ENCODE measurements around the gene TSPAN16. TPM values are rescaled to one million over a fixed set of nuclear protein-coding genes. Genes with fewer than 3 reads are reported as not detected.
"Not testable (repeated sequence)": the region's sequence is repeated elsewhere in the genome, so short reads cannot be mapped to it uniquely, and the experiment has no call there.

The TSPAN16 gene
- total and polyA plus RNA-seq, 2 experiments from 2014 or later: not detected

- no peaks in the 10 kb centered on the region for H3K9me2 ChIP-seq (ENCODE audit: insufficient read depth)
- H3K79me2 ChIP-seq (replicated peaks; ENCODE audit: insufficient read depth): no peaks in the 10 kb centered on the region
- H4K20me1 ChIP-seq (replicated peaks; ENCODE audit: insufficient read depth): no peaks in the 10 kb centered on the region; the same call in 1 of the 2 replicates
- Mint-ChIP-seq H3K27me3 (ENCODE audit: insufficient read depth, low read depth, poor library complexity) (peaks cover 2% of the 10 kb centered on the region), H3K36me3 (ENCODE audit: low read depth) (peaks cover 28% of the 10 kb centered on the region), H3K4me3 (no peak overlapping the region), H3K9me3 (no peaks in the 10 kb centered on the region), H3K4me1 (no peaks in the 10 kb centered on the region), H3K27ac (no peak overlapping the region)
- H3K4me1 ChIP-seq (ENCODE audit: insufficient read depth): no peaks in the 10 kb centered on the region
- no peak overlapping the region for H2AFZ ChIP-seq
- H3K27me3 ChIP-seq (ENCODE audit: insufficient read depth): no peaks in the 10 kb centered on the region
- no peak for TF ChIP-seq NANOG (IDR thresholded peaks at IDR 0.05; ENCODE audit: borderline replicate concordance)
- no peak for TF ChIP-seq JUNB (IDR thresholded peaks at IDR 0.05; ENCODE audit: unreplicated experiment)
- H3K36me3 ChIP-seq (ENCODE audit: insufficient read depth): no peaks in the 10 kb centered on the region
- H3K27ac ChIP-seq (ENCODE audit: low read depth): no peak overlapping the region
- no peak for ATAC-seq
- H3K4me3 ChIP-seq: no peak overlapping the region
- H3F3A ChIP-seq (replicated peaks; ENCODE audit: low read depth): no peaks in the 10 kb centered on the region; the same call in 1 of the 2 replicates
- no peak overlapping the region for H3K4me2 ChIP-seq
- DNase-seq (ENCODE audit: low spot score): no peak
Observed at GRCh38 chr19:11332822-11333221, 36.9 kb downstream of the TSPAN16 start.

GRCh38 chr19:11333838-11334237 is 37.9 kb downstream of the TSPAN16 start:
- ATAC-seq; H3K27me3 Mint-ChIP-seq (ENCODE audit: insufficient read depth, low read depth, poor library complexity): not testable (repeated sequence)

GRCh38 chr19:11335449-11336146 is 39.6 kb downstream of the TSPAN16 start:
- Histone ChIP-seq H3K4me3 (no peak overlapping the region), H3K79me2 (replicated peaks; ENCODE audit: insufficient read depth) (no peaks in the 10 kb centered on the region), H4K20me1 (replicated peaks; ENCODE audit: insufficient read depth) (no peaks in the 10 kb centered on the region; the same call in 1 of the 2 replicates), H3K4me2 (no peak overlapping the region), H3K27me3 (ENCODE audit: insufficient read depth) (no peaks in the 10 kb centered on the region), H2AFZ (no peak overlapping the region), H3K36me3 (ENCODE audit: insufficient read depth) (no peaks in the 10 kb centered on the region), H3F3A (replicated peaks; ENCODE audit: low read depth) (0 out of 2 replicates have a peak, but pooled peaks cover 3% of the 10 kb centered on the region), H3K9me2 (ENCODE audit: insufficient read depth) (no peaks in the 10 kb centered on the region), H3K27ac (ENCODE audit: low read depth) (no peak overlapping the region), H3K4me1 (ENCODE audit: insufficient read depth) (peaks cover 3% of the 10 kb centered on the region; the same call in 1 of the 2 replicates)
- Mint-ChIP-seq H3K36me3 (ENCODE audit: low read depth) (peaks cover 31% of the 10 kb centered on the region), H3K27ac (no peak overlapping the region), H3K9me3 (no peaks in the 10 kb centered on the region), H3K4me1 (peaks cover 3% of the 10 kb centered on the region; the same call in 2 of the 3 replicates), H3K27me3 (ENCODE audit: insufficient read depth, low read depth, poor library complexity) (peaks cover 11% of the 10 kb centered on the region), H3K4me3 (no peak overlapping the region; the same call in 2 of the 3 replicates)
- DNase-seq (ENCODE audit: low spot score): no peak
- no peak for ATAC-seq
- TF ChIP-seq EZH2phosphoT487 (IDR thresholded peaks at IDR 0.05; ENCODE audit: unreplicated experiment) (no peak), ETS1 (IDR thresholded peaks at IDR 0.05) (no peak), NANOG (IDR thresholded peaks at IDR 0.05; ENCODE audit: borderline replicate concordance) (no peak)
- TF ChIP-seq, protein P1, sequence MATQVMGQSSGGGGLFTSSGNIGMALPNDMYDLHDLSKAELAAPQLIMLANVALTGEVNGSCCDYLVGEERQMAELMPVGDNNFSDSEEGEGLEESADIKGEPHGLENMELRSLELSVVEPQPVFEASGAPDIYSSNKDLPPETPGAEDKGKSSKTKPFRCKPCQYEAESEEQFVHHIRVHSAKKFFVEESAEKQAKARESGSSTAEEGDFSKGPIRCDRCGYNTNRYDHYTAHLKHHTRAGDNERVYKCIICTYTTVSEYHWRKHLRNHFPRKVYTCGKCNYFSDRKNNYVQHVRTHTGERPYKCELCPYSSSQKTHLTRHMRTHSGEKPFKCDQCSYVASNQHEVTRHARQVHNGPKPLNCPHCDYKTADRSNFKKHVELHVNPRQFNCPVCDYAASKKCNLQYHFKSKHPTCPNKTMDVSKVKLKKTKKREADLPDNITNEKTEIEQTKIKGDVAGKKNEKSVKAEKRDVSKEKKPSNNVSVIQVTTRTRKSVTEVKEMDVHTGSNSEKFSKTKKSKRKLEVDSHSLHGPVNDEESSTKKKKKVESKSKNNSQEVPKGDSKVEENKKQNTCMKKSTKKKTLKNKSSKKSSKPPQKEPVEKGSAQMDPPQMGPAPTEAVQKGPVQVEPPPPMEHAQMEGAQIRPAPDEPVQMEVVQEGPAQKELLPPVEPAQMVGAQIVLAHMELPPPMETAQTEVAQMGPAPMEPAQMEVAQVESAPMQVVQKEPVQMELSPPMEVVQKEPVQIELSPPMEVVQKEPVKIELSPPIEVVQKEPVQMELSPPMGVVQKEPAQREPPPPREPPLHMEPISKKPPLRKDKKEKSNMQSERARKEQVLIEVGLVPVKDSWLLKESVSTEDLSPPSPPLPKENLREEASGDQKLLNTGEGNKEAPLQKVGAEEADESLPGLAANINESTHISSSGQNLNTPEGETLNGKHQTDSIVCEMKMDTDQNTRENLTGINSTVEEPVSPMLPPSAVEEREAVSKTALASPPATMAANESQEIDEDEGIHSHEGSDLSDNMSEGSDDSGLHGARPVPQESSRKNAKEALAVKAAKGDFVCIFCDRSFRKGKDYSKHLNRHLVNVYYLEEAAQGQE (IDR thresholded peaks at IDR 0.05; ENCODE audit: unreplicated experiment): no peak

More at GRCh38 chr19:11333838-11334237, 37.9 kb downstream of the TSPAN16 start:
- not testable (repeated sequence) for H3K4me1 ChIP-seq (ENCODE audit: insufficient read depth); H3K4me1 Mint-ChIP-seq; H4K20me1 ChIP-seq (replicated peaks; ENCODE audit: insufficient read depth); H3K27ac Mint-ChIP-seq; H3K27ac ChIP-seq (ENCODE audit: low read depth); H3K4me3 ChIP-seq; H3K79me2 ChIP-seq (replicated peaks; ENCODE audit: insufficient read depth); H3K27me3 ChIP-seq (ENCODE audit: insufficient read depth); H2AFZ ChIP-seq; H3K4me2 ChIP-seq; DNase-seq (ENCODE audit: low spot score); H3K36me3 ChIP-seq (ENCODE audit: insufficient read depth); H3F3A ChIP-seq (replicated peaks; ENCODE audit: low read depth); H3K9me3 Mint-ChIP-seq; H3K4me3 Mint-ChIP-seq; H3K9me2 ChIP-seq (ENCODE audit: insufficient read depth)
- H3K36me3 Mint-ChIP-seq (ENCODE audit: low read depth): peaks cover 28% of the 10 kb centered on the region
